Upper lobe of left lung (tissue), 6 donors: ENCODE measurements around the gene RP2. TPM values are rescaled to one million over a fixed set of nuclear protein-coding genes. Genes with fewer than 3 reads are reported as not detected.

Experiments
- ATAC-seq, 2 donors: fragments of 200-7000 bp; cut with Tn5 transposase; one replicate each; pipeline ENCODE4 v1.9.1; 2022; ENCODE audit warnings: mild to moderate bottlenecking in 2 of 2, moderate library complexity in 2 of 2; ENCODE audit not compliant: low FRiP score in 2 of 2
- DNase-seq, 2 donors: peaks; one replicate each; pipeline ENCODE4 v3.0.0-alpha.2; 2019 to 2020
- H3K27ac ChIP-seq, 4 donors: fragments of 200-600 bp; sonication (generic); one replicate each; pipeline ENCODE4 v1.5.1; 2016 to 2019
- H3K27me3 ChIP-seq, 4 donors: fragments of 200-600 bp; sonication (generic); one replicate each; pipeline ENCODE4 v1.5.1; 2017 to 2019
- H3K36me3 ChIP-seq, 4 donors: fragments of 200-600 bp; sonication (generic); one replicate each; pipeline ENCODE4 v1.5.1; 2016 to 2019
- H3K4me1 ChIP-seq, 4 donors: fragments of 200-600 bp; sonication (generic); one replicate each; pipeline ENCODE4 v1.5.1; 2018 to 2019
- H3K4me3 ChIP-seq, 4 donors: fragments of 200-600 bp; sonication (generic); one replicate each; pipeline ENCODE4 v1.5.1; 2017 to 2019; ENCODE audit warnings: mild to moderate bottlenecking in 2 of 4, moderate library complexity in 1 of 4
- H3K9me3 ChIP-seq, 4 donors: fragments of 200-600 bp; sonication (generic); one replicate each; pipeline ENCODE4 v1.5.1; 2018 to 2019
- EP300 ChIP-seq, 4 donors: sonication (generic); formaldehyde crosslinking; IDR thresholded peaks; one replicate each; pipeline ENCODE4 v1.5.1; 2017; ENCODE audit warnings: antibody characterized with exemption in 4 of 4, control low read depth in 2 of 4
- POLR2A ChIP-seq, 4 donors: fragments of 450-650 bp; IDR thresholded peaks; one replicate each; pipeline ENCODE4 v1.5.1; 2016 to 2017; ENCODE audit warnings: antibody characterized with exemption in 4 of 4, mild to moderate bottlenecking in 2 of 4
- POLR2AphosphoS5 ChIP-seq, 2 donors: sonication (generic); formaldehyde crosslinking; IDR thresholded peaks; one replicate each; pipeline ENCODE4 v1.5.1; 2017; ENCODE audit warnings: antibody characterized with exemption in 2 of 2
- WGBS, 2 donors: methylation state at CpG; one replicate each; pipeline ENCODE4 v1.1.5; 2017 to 2018; 5-methylcytosine and 5-hydroxymethylcytosine counted together
- total RNA-seq, 6 donors: library from RNA; depleted of rRNA in 4 of 6; stranded (reverse); fragments of >200 nt in 4 of 6; gene quantifications; one replicate each; pipeline versions ENCODE4 v1.1.0 to v1.2.1, GENCODE V29; 2016 to 2021
- TF ChIP-seq, protein P1 (sequence below), 6 experiments: fragments of 450-650 bp in 4 of 6; fragments of 200-600 bp in 2 of 6; sonication (generic) in 2 of 6; IDR thresholded peaks; one replicate each; pipeline ENCODE4 v1.5.1; 2016 to 2019; ENCODE audit warnings: antibody characterized with exemption in 6 of 6
- donor health status: DM: no; HTN: no; CAD: no; lungs with moderate emphysema.
- donor health status: DM: no; HTN: yes; CAD: no; lungs with severe emphysema.

RP2 gene
- total RNA-seq, 6 donors from 2014 or later, result 3.1 to 22.0 (median 15.0) TPM

DNA sequence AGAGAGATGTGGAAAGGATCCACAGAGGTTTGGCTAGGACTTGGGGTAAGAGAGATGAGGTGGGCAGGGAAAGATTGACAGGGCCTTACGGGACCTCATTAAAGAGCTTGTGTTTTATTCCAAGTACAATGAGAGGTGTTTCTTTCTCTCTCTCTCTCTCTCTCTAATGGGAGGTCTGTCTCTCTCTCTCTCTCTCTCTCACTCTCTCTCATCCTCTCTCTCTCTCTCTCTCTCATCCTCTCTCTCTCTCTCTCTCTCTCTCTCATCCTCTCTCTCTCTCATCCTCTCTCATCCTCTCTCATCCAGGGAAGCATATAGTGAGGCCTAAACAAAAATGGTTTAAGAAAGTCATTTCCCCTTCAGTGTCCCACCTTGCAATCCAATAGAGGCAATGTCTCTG is 80.8 kb downstream of the RP2 start:
- Histone ChIP-seq H3K36me3 (no peaks in the 10 kb centered on the region), H3K27ac (no peak overlapping the region), H3K9me3 (no peaks in the 10 kb centered on the region), H3K27me3 (no peaks in the 10 kb centered on the region), H3K4me3 (no peak overlapping the region), H3K4me1 (no peaks in the 10 kb centered on the region)
- TF ChIP-seq POLR2A (IDR thresholded peaks at IDR 0.05) (no peak), POLR2AphosphoS5 (IDR thresholded peaks at IDR 0.05) (no peak), EP300 (IDR thresholded peaks at IDR 0.05) (no peak)
- TF ChIP-seq, protein P1, sequence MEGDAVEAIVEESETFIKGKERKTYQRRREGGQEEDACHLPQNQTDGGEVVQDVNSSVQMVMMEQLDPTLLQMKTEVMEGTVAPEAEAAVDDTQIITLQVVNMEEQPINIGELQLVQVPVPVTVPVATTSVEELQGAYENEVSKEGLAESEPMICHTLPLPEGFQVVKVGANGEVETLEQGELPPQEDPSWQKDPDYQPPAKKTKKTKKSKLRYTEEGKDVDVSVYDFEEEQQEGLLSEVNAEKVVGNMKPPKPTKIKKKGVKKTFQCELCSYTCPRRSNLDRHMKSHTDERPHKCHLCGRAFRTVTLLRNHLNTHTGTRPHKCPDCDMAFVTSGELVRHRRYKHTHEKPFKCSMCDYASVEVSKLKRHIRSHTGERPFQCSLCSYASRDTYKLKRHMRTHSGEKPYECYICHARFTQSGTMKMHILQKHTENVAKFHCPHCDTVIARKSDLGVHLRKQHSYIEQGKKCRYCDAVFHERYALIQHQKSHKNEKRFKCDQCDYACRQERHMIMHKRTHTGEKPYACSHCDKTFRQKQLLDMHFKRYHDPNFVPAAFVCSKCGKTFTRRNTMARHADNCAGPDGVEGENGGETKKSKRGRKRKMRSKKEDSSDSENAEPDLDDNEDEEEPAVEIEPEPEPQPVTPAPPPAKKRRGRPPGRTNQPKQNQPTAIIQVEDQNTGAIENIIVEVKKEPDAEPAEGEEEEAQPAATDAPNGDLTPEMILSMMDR (IDR thresholded peaks at IDR 0.05), result no peak
- ATAC-seq (no peak), DNase-seq (no peak)
- 94 to 100% methylated on average over 1 of the region's 1 CpG for WGBS, 2 donors

DNA sequence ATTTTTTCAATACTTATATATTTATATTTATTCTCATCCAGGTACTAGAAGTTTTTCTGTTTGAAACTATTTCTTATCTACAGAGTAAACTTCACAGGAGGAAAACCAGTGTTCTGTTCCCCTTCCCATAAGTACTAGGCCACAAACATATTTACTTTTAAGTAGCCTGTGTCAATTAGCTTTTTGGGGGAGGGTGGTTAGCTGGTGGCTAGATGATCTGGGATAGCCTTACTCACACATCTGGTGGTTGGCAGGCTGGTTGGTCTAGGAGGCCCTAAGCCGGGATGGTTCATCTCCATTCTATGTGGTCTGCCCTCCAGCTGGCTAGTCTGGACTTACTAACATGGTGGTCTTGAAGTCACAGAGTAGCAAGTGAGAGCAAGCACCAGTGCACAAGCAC is 81.6 kb downstream of the RP2 start:
- 80% methylated on average over 1 of the region's 1 CpG; no CpG with 5 or more reads in 1 of the 2 donors for WGBS, 2 donors
- H3K4me1 ChIP-seq, result no peaks in the 10 kb centered on the region
- no peak for ATAC-seq

DNA sequence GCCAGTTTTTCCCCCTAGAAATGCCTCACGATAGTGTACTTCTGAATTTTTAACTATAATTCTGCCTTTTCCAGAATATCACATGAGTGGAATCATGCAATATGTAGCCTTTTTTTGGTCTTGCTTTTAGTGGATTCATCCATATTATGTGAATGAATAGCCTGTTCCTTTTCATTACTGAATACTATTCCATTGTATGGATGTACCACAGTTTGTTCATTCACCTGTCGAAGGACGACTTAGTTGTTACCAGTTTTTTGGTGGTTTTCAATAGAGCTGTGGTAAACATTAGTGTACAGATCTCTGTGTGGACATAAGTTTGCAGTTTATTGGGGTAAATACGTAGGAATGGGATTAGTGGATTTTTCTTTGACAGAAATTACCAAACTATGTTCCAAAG is 83.4 kb downstream of the RP2 start:
- no peak for ATAC-seq
- Histone ChIP-seq H3K9me3 (no peaks in the 10 kb centered on the region), H3K36me3 (no peaks in the 10 kb centered on the region), H3K4me1 (no peaks in the 10 kb centered on the region), H3K4me3 (no peak overlapping the region), H3K27ac (no peak overlapping the region), H3K27me3 (no peaks in the 10 kb centered on the region)
- TF ChIP-seq POLR2A (IDR thresholded peaks at IDR 0.05), result no peak
- TF ChIP-seq, protein P1 (IDR thresholded peaks at IDR 0.05), result no peak
- TF ChIP-seq EP300 (IDR thresholded peaks at IDR 0.05), result no peak
- no peak for TF ChIP-seq POLR2AphosphoS5 (IDR thresholded peaks at IDR 0.05)
- 69 to 73% methylated on average over 4 of the region's 4 CpGs for WGBS, 2 donors
- DNase-seq, result no peak

More for the DNA sequence above, 81.6 kb downstream of the RP2 start:
- DNase-seq, result no peak
- Histone ChIP-seq H3K9me3 (no peaks in the 10 kb centered on the region), H3K27me3 (no peaks in the 10 kb centered on the region), H3K36me3 (no peaks in the 10 kb centered on the region), H3K27ac (no peak overlapping the region), H3K4me3 (no peak overlapping the region)
- TF ChIP-seq POLR2AphosphoS5 (IDR thresholded peaks at IDR 0.05), result no peak
- no peak for TF ChIP-seq POLR2A (IDR thresholded peaks at IDR 0.05)
- TF ChIP-seq, protein P1 (IDR thresholded peaks at IDR 0.05), result no peak
- TF ChIP-seq EP300 (IDR thresholded peaks at IDR 0.05), result no peak

DNA sequence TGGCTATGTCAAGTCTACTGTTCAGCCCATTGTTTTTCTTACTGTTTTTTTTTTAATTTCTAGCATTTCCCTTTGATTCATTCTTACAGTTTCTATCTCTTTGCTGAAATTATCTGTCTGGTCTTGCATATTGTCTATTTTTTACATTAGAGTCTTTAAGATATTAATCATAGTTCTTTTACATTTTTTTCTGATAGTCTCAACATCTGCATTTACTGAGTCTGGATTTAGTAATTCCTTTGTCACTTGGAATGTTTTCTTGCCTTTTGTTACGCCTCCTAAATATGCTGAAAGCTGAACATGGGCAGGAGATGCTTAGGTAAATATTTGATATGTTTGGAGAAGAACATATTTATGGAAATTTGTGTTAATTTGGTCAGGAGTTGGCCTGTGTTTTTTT is 85.8 kb downstream of the RP2 start:
- Histone ChIP-seq H3K4me1 (no peaks in the 10 kb centered on the region), H3K36me3 (no peaks in the 10 kb centered on the region), H3K27ac (no peak overlapping the region), H3K27me3 (no peaks in the 10 kb centered on the region), H3K9me3 (no peaks in the 10 kb centered on the region), H3K4me3 (no peak overlapping the region)
- no peak for DNase-seq
- no peak for ATAC-seq
- WGBS, 2 donors, result 78 to 95% methylated on average over 1 of the region's 1 CpG
- TF ChIP-seq POLR2AphosphoS5 (IDR thresholded peaks at IDR 0.05) (no peak), EP300 (IDR thresholded peaks at IDR 0.05) (no peak), POLR2A (IDR thresholded peaks at IDR 0.05) (no peak)
- TF ChIP-seq, protein P1 (IDR thresholded peaks at IDR 0.05), result no peak

DNA sequence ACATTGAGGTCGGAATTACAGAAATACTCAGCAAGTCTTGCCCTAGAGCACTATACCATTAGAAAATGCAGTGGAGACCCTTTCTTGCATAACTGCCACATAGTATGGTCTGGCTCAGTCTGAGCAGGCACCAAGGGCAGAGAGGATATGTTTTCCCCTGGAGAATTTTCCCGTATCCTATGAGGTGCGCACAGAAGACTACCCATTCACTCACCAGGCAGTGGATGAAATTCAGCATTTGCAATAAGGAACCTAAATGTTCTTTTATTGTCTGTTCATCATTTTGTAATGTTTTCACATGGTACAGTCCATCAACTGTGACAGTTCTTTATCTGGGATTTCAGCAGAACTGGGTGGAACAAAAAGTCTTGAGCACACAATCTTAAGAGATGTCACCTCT is 90.9 kb downstream of the RP2 start:
- Histone ChIP-seq H3K36me3 (no peaks in the 10 kb centered on the region), H3K9me3 (no peaks in the 10 kb centered on the region), H3K4me3 (no peak overlapping the region), H3K27me3 (no peaks in the 10 kb centered on the region), H3K4me1 (no peaks in the 10 kb centered on the region), H3K27ac (no peak overlapping the region)
- no peak for TF ChIP-seq POLR2A (IDR thresholded peaks at IDR 0.05)
- TF ChIP-seq EP300 (IDR thresholded peaks at IDR 0.05), result no peak
- TF ChIP-seq POLR2AphosphoS5 (IDR thresholded peaks at IDR 0.05), result no peak
- TF ChIP-seq, protein P1 (IDR thresholded peaks at IDR 0.05), result no peak
- 78 to 85% methylated on average over 1 to 3 of the region's 3 CpGs for WGBS, 2 donors
- ATAC-seq (no peak), DNase-seq (no peak)
